Neutrophil (primary cell): Measurements from ENCODE around the gene EPB41L4A.

ENCODE experiments used
- H3K27ac ChIP-seq: fragments of 200-600 bp; sonication (generic); 2 replicates; pipeline ENCODE4 v1.5.1; 2016; ENCODE audit warnings: mild to moderate bottlenecking, moderate library complexity
- H3K27me3 ChIP-seq: fragments of 200-600 bp; sonication (generic); 2 replicates; pipeline ENCODE4 v1.6.0; 2016; ENCODE audit warnings: mild to moderate bottlenecking
- H3K36me3 ChIP-seq: fragments of 200-600 bp; sonication (generic); 2 replicates; pipeline ENCODE4 v1.5.1; 2017
- H3K4me1 ChIP-seq, 2 experiments: fragments of 200-600 bp in 1 of 2; sonication (generic) in 1 of 2; 1 replicate in 1 of 2; 2 replicates in 1 of 2; pipeline versions ENCODE4 v1.5.1 to v1.6.1; 2013 to 2016; ENCODE audit warnings: low read depth in 1 of 2, low read length in 1 of 2, mild to moderate bottlenecking in 1 of 2, moderate library complexity in 1 of 2; ENCODE audit not compliant: control insufficient read depth in 1 of 2, insufficient read depth in 1 of 2
- H3K4me3 ChIP-seq, 2 experiments: fragments of 200-600 bp in 1 of 2; sonication (generic) in 1 of 2; 1 replicate in 1 of 2; 2 replicates in 1 of 2; pipeline ENCODE4 v1.5.1; 2013 to 2016; ENCODE audit warnings: low read depth in 1 of 2, low read length in 1 of 2, mild to moderate bottlenecking in 1 of 2, moderate library complexity in 1 of 2
- H3K9me3 ChIP-seq: fragments of 200-600 bp; sonication (generic); 2 replicates; pipeline ENCODE4 v1.5.1; 2016
- TF ChIP-seq, protein P1 (sequence below): fragments of 200-600 bp; sonication (generic); IDR thresholded peaks from 2 replicates; pipeline ENCODE4 v1.5.1; 2016; ENCODE audit warnings: antibody characterized with exemption

Gene EPB41L4A

DNA sequence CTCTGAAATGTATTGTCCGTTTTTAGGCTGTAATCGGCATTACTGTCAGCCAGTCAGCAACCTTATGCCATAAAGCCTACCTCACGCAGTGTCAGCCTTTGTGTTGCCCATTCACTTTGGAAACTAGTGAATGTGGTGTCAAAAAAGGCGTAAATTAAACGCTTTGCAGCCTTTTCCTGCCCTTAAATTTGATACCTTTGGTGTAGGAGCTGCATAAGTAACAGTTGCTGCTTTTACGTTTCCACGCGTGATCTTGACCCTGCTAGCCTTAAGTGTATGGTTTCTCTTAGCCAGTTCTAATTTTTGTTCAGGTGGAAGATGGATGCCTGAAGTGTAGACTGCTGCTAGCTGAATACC is 257.7 kb downstream of the EPB41L4A start:
- Histone ChIP-seq H3K4me3 (peak overlapping the region; percentile 75 to 77), H3K4me1 (peaks cover 13 to 16% of the 10 kb centered on the region in 2 experiments), H3K9me3 (no peaks in the 10 kb centered on the region), H3K36me3 (peaks cover 36% of the 10 kb centered on the region), H3K27me3 (peaks cover 8% of the 10 kb centered on the region), H3K27ac (no peak overlapping the region)
- TF ChIP-seq, protein P1, sequence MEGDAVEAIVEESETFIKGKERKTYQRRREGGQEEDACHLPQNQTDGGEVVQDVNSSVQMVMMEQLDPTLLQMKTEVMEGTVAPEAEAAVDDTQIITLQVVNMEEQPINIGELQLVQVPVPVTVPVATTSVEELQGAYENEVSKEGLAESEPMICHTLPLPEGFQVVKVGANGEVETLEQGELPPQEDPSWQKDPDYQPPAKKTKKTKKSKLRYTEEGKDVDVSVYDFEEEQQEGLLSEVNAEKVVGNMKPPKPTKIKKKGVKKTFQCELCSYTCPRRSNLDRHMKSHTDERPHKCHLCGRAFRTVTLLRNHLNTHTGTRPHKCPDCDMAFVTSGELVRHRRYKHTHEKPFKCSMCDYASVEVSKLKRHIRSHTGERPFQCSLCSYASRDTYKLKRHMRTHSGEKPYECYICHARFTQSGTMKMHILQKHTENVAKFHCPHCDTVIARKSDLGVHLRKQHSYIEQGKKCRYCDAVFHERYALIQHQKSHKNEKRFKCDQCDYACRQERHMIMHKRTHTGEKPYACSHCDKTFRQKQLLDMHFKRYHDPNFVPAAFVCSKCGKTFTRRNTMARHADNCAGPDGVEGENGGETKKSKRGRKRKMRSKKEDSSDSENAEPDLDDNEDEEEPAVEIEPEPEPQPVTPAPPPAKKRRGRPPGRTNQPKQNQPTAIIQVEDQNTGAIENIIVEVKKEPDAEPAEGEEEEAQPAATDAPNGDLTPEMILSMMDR, result no peak

DNA sequence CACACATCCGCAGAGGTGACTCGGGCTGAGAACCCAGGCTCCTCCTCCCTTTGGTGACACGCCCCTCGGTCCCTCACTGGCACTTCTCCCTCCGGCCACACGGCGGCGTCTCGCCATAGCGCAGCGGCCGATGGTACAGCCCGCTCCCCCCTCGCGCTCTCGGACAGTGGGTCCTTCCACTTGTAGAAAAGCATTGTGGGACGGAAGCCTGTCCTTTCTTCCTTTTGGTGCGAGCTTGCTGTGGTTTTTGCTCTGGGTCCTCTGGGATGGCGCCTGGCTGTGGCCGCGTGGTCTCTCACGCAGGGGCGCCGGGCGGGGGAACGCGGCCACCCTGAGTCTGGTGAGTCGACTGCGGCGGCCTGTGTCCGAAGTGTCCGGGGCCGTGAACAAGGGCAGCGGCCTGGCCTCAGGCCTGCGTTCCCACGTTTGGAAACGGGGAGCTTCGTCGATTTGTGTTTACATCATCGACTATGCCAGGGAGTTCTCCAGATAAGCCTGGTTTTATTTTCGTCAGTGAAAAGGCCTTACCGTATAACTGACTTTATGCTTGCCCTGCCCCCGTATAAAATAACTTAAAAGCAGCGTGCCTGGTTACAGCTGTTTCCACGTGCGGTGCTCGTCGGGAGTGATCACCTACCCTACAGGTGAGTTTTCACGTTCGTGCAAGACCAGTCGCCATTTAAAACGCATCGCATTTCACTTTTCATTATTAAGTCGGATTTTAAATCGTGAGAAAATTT is 258.3 kb downstream of the EPB41L4A start:
- H3K4me1 ChIP-seq, result peaks cover 13 to 16% of the 10 kb centered on the region in 2 experiments
- peak overlapping the region; percentile 58 for H3K27ac ChIP-seq
- H3K9me3 ChIP-seq, result no peaks in the 10 kb centered on the region
- TF ChIP-seq, protein P1, result peak; percentile 85
- peaks cover 8% of the 10 kb centered on the region for H3K27me3 ChIP-seq
- H3K4me3 ChIP-seq, result peak overlapping the region; percentile 75 to 77
- peaks cover 31% of the 10 kb centered on the region for H3K36me3 ChIP-seq

DNA sequence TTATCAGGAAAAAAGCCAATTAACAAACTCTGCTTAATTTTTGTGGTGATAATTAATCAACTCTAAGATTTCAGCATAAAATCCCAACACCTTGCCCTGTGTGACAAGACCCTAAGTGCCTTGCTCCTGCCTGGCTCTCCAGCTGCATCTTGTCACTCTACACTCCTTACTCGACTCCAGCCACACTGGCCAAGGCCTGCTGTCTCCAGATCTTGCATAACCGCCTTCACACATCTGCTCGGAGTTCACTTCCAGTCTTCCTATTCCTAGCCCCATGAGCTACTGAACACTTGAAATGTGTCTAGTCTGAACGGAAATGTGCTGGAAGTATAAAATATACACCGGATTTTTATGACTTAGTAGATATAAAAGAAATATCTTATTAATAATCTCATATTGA is 259.6 kb downstream of the EPB41L4A start:
- TF ChIP-seq, protein P1, result no peak
- Histone ChIP-seq H3K9me3 (no peaks in the 10 kb centered on the region), H3K4me3 (no peak overlapping the region), H3K4me1 (peaks cover 13 to 16% of the 10 kb centered on the region in 2 experiments), H3K27me3 (peaks cover 11% of the 10 kb centered on the region), H3K36me3 (peaks cover 22% of the 10 kb centered on the region), H3K27ac (no peak overlapping the region)

DNA sequence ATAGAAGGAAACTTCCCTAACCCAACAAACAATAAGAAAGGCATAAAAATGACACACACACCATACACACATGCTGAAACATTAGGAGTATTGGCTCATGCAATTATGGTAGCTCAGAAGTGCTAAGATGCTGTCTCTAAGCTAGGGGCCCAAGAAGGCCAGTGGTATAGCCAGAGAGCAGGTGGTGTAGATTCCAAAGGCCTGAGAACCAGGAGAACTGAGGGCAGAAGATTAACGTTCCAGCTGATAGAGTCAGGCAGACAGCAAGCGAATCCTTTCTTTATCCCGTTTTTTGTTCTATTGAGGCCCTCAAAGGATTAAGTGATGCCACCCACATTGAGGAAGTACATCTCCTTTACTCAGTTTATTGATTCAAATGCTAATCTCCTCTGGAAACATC is 262.9 kb downstream of the EPB41L4A start:
- TF ChIP-seq, protein P1, result no peak
- Histone ChIP-seq H3K4me1 (peaks cover 7 to 11% of the 10 kb centered on the region in 2 experiments), H3K27ac (no peak overlapping the region), H3K9me3 (no peaks in the 10 kb centered on the region), H3K4me3 (no peak overlapping the region), H3K27me3 (peaks cover 12% of the 10 kb centered on the region), H3K36me3 (no peaks in the 10 kb centered on the region)

DNA sequence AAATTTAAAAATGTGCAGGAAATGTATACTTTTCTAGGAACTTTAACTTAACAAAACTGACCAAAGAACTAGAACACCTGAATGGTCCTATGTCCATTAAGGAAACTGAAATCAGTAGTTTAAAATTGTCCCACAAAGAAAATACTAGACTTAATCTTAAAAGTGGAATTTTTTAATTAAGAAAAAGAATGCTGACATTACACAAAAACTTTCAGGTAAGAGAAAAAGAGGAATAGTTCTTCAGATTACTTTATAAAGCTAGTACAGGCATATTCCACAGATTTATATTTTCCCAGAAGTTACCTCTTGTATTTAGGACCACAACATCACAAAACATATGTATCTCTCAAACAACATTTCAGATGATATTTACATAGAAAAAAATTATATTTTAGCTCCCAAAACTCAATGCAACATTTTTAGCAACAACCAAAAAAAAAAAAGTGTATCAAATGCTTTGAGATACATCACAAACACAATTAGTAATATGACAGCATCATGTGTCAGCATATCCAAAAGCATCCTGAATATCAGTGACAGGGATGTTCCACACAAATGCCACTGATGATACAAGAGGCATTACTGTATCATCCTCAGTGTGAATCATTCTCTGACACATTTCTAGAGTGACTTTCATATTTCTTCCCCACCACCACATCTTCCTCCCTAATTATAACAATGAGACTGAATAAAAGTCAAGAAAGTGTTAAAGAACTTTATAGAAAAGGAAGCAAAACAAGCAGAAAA is 264.0 kb downstream of the EPB41L4A start:
- Histone ChIP-seq H3K9me3 (no peaks in the 10 kb centered on the region), H3K27me3 (peaks cover 12% of the 10 kb centered on the region), H3K36me3 (no peaks in the 10 kb centered on the region), H3K27ac (no peak overlapping the region), H3K4me3 (no peak overlapping the region), H3K4me1 (peaks cover 0 to 1% of the 10 kb centered on the region in 2 experiments)
- TF ChIP-seq, protein P1, result no peak
